HepG2 (cell line): ENCODE results near the gene DNAJC30. TPM values are rescaled to one million over a fixed set of nuclear protein-coding genes. Genes with fewer than 3 reads are reported as not detected.
"Not testable (repeated sequence)": the region's sequence is repeated elsewhere in the genome, so short reads cannot be mapped to it uniquely, and the experiment has no call there.

Experiments
- ATAC-seq: fragments of 200-7000 bp; cut with Tn5 transposase; 3 replicates; pipeline ENCODE4 v1.9.1; 2020; ENCODE audit warnings: mild to moderate bottlenecking, moderate library complexity
- BruUV-seq: library from RNA; stranded (reverse); fragments of 400-500 nt; replicated peaks from 2 replicates; lab custom pipeline; 2021; lab: Mats Ljungman, UMichigan
- CTCF ChIA-PET: fragments of 300-600 bp; formaldehyde crosslinking; extraction: SDS; loops from one replicate; lab custom pipeline; 2021; ENCODE audit warnings: low total read pairs, inconsistent platforms, low intra/inter-chr PET ratio; lab: Yijun Ruan, JAX
- POLR2A ChIA-PET: fragments of 350-600 bp; sonication (Branson Sonifier 250); formaldehyde crosslinking; loops from one replicate; lab custom pipeline; 2020; ENCODE audit warnings: antibody characterized with exemption, inconsistent platforms; lab: Yijun Ruan, JAX
- DNase-seq: peaks from one replicate; pipeline ENCODE4 v3.0.0-alpha.2; 2015; ENCODE audit warnings: low spot score
- FAIRE-seq: peaks from 3 replicates; lab custom pipeline; 2011; peaks lifted over from hg19 to GRCh38; lab: Jason Lieb, UNC
- H2AFZ ChIP-seq: one replicate; pipeline ENCODE4 v1.6.1; 2011; ENCODE audit warnings: low read length, inconsistent platforms
- H3K27ac ChIP-seq: fragments of 300-600 bp; 3 replicates; pipeline ENCODE4 v1.8.0; 2011; ENCODE audit warnings: mixed run types, mild to moderate bottlenecking, mixed read lengths, low read length, inconsistent platforms; ENCODE audit not compliant: insufficient read depth; ENCODE audit errors: extremely low read length
- H3K27me3 ChIP-seq, 2 experiments: fragments of 200-600 bp in 1 of 2; 2 replicates in 1 of 2; 3 replicates in 1 of 2; pipeline versions ENCODE4 v1.6.0 to v1.8.0; 2011; ENCODE audit warnings: low read length in 2 of 2, mild to moderate bottlenecking in 2 of 2, moderate library complexity in 2 of 2, inconsistent platforms in 1 of 2; ENCODE audit not compliant: insufficient read depth in 2 of 2, control insufficient read depth in 1 of 2
- H3K36me3 ChIP-seq, 2 experiments: fragments of 200-600 bp in 1 of 2; replicated peaks in 1 of 2; 2 replicates in 1 of 2; 3 replicates in 1 of 2; pipeline versions ENCODE4 v1.5.1 to v1.8.0; 2011; ENCODE audit warnings: low read length in 2 of 2, inconsistent platforms in 1 of 2; ENCODE audit not compliant: insufficient read depth in 2 of 2, control insufficient read depth in 1 of 2
- H3K4me1 ChIP-seq: 2 replicates; pipeline ENCODE4 v1.5.1; 2012; ENCODE audit warnings: low read length, inconsistent platforms; ENCODE audit not compliant: insufficient read depth
- H3K4me2 ChIP-seq: 2 replicates; pipeline ENCODE4 v1.6.0; 2011; ENCODE audit warnings: low read depth, low read length, inconsistent platforms
- H3K4me3 ChIP-seq, 3 experiments: fragments of 200-600 bp in 1 of 3; sonication (generic), shearing (Covaris generic) in 1 of 3; replicated peaks in 1 of 3; 2 replicates each; pipeline ENCODE4 v1.5.1; 2011 to 2016; ENCODE audit warnings: low read length in 3 of 3, inconsistent platforms in 2 of 3, low read depth in 2 of 3, mild to moderate bottlenecking in 2 of 3, control low read depth in 1 of 3, mixed read lengths in 1 of 3; ENCODE audit not compliant: insufficient read depth in 1 of 3
- H3K79me2 ChIP-seq: one replicate; pipeline ENCODE4 v1.6.1; 2011; ENCODE audit warnings: low read length, inconsistent platforms; ENCODE audit not compliant: insufficient read depth
- H3K9ac ChIP-seq: 2 replicates; pipeline ENCODE4 v1.6.0; 2011; ENCODE audit warnings: mild to moderate bottlenecking, low read depth, low read length, inconsistent platforms; ENCODE audit not compliant: insufficient read depth
- H3K9me3 ChIP-seq: 2 replicates; pipeline ENCODE4 v1.5.1; 2012; ENCODE audit warnings: mild to moderate bottlenecking, low read length
- H4K20me1 ChIP-seq: 2 replicates; pipeline ENCODE4 v1.6.0; 2011; ENCODE audit warnings: inconsistent platforms, mild to moderate bottlenecking, low read length, moderate library complexity; ENCODE audit not compliant: insufficient read depth
- ZMYM3 ChIP-seq: sonication (generic); formaldehyde crosslinking; IDR thresholded peaks from 2 replicates; pipeline ENCODE4 v1.5.1; 2020; ENCODE audit warnings: mild to moderate bottlenecking, missing genetic modification reagents
- ZNF264 ChIP-seq: sonication (generic); formaldehyde crosslinking; IDR thresholded peaks from 2 replicates; pipeline ENCODE4 v1.4.0; 2020; ENCODE audit warnings: missing genetic modification reagents
- ZNF282 ChIP-seq: fragments of 450-650 bp; IDR thresholded peaks from 2 replicates; pipeline ENCODE4 v1.6.1; 2018; ENCODE audit not compliant: partially characterized antibody
- WGBS: methylation state at CpG from one replicate; pipeline ENCODE4 v1.1.6; 2017; ENCODE audit warnings: low lambda C conversion rate; 5-methylcytosine and 5-hydroxymethylcytosine counted together
- in situ Hi-C: cut with HindIII; loops from 2 replicates; pipeline ENCODE4 v1.10.0; 2017; ENCODE audit warnings: low pct_unique_long_range_greater_than_20kb; ENCODE audit not compliant: extremely low pct_ligation_motif_present
- intact Hi-C: fragments of 100-400 bp; cut with micrococcal nuclease; formaldehyde crosslinking; loops from one replicate; pipeline ENCODE4 v1.10.0; 2022; ENCODE audit not compliant: unreplicated experiment
- polyA plus RNA-seq, 8 experiments: library from polyadenylated mRNA; depleted of rRNA in 3 of 8; stranded (reverse) in 7 of 8; unstranded in 1 of 8; fragments of >200 nt; fragmentation: Illumina TruSeq in 4 of 8; extraction: Trizol in 4 of 8; gene quantifications; 2 replicates each; pipeline versions ENCODE4 v1.2.1 to v1.2.3, GENCODE V29; 2011 to 2016; ENCODE audit warnings: low read depth in 4 of 8, missing spikeins in 1 of 8, mixed read lengths in 1 of 8; ENCODE audit not compliant: insufficient read depth in 1 of 8
- total RNA-seq, 5 experiments: library from RNA; depleted of rRNA; stranded (reverse); fragments of >200 nt; fragmentation: Illumina TruSeq; extraction: Trizol; gene quantifications; 2 replicates each; pipeline ENCODE4 v1.2.3, GENCODE V29; 2016; ENCODE audit warnings: low read depth in 1 of 5
- TF ChIP-seq, protein P1 (sequence below): sonication (generic); formaldehyde crosslinking; IDR thresholded peaks from 2 replicates; pipeline ENCODE4 v1.4.0; 2020; ENCODE audit warnings: missing genetic modification reagents

DNAJC30 gene
- total and polyA plus RNA-seq, 2 of the 13 experiments (the other 11 are each of a cell fraction or from before 2014, with no cell fraction given) = 3.3 to 3.8 TPM

- H2AFZ ChIP-seq = no peak overlapping the region
- in situ Hi-C loops (no loop called here), intact Hi-C loops (no loop called here)
- no peaks in the 10 kb centered on the region; a peak in 1 of 5 replicates for H3K27me3 ChIP-seq
- H3K9ac ChIP-seq = no peak overlapping the region
- ChIA-PET POLR2A (interaction anchor here (0.9 kb wide), 1 partner anchor 46 kb away, joined by 6 read pairs; no protein-coding TSS in a partner anchor), CTCF (no interaction called here)
- TF ChIP-seq ZMYM3 (peak; percentile 54), ZNF264 (CRISPR knock-in tag) (no peak), ZNF282 (no peak)
- TF ChIP-seq, protein P1, sequence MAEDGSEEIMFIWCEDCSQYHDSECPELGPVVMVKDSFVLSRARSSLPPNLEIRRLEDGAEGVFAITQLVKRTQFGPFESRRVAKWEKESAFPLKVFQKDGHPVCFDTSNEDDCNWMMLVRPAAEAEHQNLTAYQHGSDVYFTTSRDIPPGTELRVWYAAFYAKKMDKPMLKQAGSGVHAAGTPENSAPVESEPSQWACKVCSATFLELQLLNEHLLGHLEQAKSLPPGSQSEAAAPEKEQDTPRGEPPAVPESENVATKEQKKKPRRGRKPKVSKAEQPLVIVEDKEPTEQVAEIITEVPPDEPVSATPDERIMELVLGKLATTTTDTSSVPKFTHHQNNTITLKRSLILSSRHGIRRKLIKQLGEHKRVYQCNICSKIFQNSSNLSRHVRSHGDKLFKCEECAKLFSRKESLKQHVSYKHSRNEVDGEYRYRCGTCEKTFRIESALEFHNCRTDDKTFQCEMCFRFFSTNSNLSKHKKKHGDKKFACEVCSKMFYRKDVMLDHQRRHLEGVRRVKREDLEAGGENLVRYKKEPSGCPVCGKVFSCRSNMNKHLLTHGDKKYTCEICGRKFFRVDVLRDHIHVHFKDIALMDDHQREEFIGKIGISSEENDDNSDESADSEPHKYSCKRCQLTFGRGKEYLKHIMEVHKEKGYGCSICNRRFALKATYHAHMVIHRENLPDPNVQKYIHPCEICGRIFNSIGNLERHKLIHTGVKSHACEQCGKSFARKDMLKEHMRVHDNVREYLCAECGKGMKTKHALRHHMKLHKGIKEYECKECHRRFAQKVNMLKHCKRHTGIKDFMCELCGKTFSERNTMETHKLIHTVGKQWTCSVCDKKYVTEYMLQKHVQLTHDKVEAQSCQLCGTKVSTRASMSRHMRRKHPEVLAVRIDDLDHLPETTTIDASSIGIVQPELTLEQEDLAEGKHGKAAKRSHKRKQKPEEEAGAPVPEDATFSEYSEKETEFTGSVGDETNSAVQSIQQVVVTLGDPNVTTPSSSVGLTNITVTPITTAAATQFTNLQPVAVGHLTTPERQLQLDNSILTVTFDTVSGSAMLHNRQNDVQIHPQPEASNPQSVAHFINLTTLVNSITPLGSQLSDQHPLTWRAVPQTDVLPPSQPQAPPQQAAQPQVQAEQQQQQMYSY (CRISPR knock-in tag) = no peak
- H3K9me3 ChIP-seq = no peaks in the 10 kb centered on the region
- H3K27ac ChIP-seq = no peak overlapping the region
- no peak overlapping the region for H3K4me2 ChIP-seq
- no peak for ATAC-seq
- H3K79me2 ChIP-seq = no peaks in the 10 kb centered on the region
- DNase-seq = no peak
- BruUV-seq = no TSS peak
- no peak overlapping the region for H3K4me3 ChIP-seq
- H4K20me1 ChIP-seq = no peaks in the 10 kb centered on the region
- peaks cover 38% of the 10 kb centered on the region for H3K4me1 ChIP-seq
- H3K36me3 ChIP-seq = no peaks in the 10 kb centered on the region
- FAIRE-seq = no peak
Observed at GRCh38 chr7:73663033-73663432, 20.2 kb downstream of the DNAJC30 start.

- BruUV-seq, CTCF ChIA-PET, POLR2A ChIA-PET, H3K9me3 ChIP-seq, H3K36me3 ChIP-seq, H3K9ac ChIP-seq, FAIRE-seq, DNase-seq, in situ Hi-C loops, ATAC-seq, H3K79me2 ChIP-seq, H3K27me3 ChIP-seq, H3K4me2 ChIP-seq, H3K27ac ChIP-seq, H3K4me3 ChIP-seq, H4K20me1 ChIP-seq, H2AFZ ChIP-seq, intact Hi-C loops: not testable (repeated sequence)
- H3K4me1 ChIP-seq = peaks cover 20% of the 10 kb centered on the region
- WGBS = 6% methylated on average over 4 of the region's 4 CpGs
Observed at GRCh38 chr7:73660594-73660993, 22.7 kb downstream of the DNAJC30 start.
